Adrenal gland (tissue), 12 donors: ENCODE measurements around the gene TUBG1. TPM values are rescaled to one million over a fixed set of nuclear protein-coding genes. Genes with fewer than 3 reads are reported as not detected.
A peak's percentile ranks its signal among the peaks of the same experiment; 100 is the strongest.

Experiments
- DNase-seq, 7 donors: peaks; one replicate each; pipeline ENCODE4 v3.0.0-alpha.2; 2019 to 2020
- H3K27ac ChIP-seq, 5 donors: fragments of 200-600 bp; sonication (generic) in 4 of 5; 1 replicate in 3 of 5; 2 replicates in 2 of 5; pipeline versions ENCODE4 v1.5.1 to v1.8.0; 2016 to 2020; ENCODE audit warnings: mild to moderate bottlenecking in 1 of 5
- H3K27me3 ChIP-seq: fragments of 200-600 bp; 2 replicates; pipeline ENCODE4 v1.8.0; 2021
- H3K36me3 ChIP-seq, 2 donors: fragments of 200-600 bp; replicated peaks in 1 of 2; 1 replicate in 1 of 2; 2 replicates in 1 of 2; pipeline versions ENCODE4 v1.5.1 to v1.8.0; 2018 to 2022
- H3K4me1 ChIP-seq, 2 donors: fragments of 200-600 bp; replicated peaks in 1 of 2; 1 replicate in 1 of 2; 2 replicates in 1 of 2; pipeline versions ENCODE4 v1.5.1 to v1.8.0; 2018 to 2021
- H3K4me3 ChIP-seq, 4 donors: fragments of 200-600 bp; sonication (generic) in 3 of 4; one replicate each; pipeline ENCODE4 v1.5.1; 2016 to 2018
- H3K9me3 ChIP-seq, 3 donors: fragments of 200-600 bp; sonication (generic) in 1 of 3; replicated peaks in 1 of 3; 1 replicate in 2 of 3; 2 replicates in 1 of 3; pipeline versions ENCODE4 v1.5.1 to v1.8.0; 2016 to 2021
- CTCF ChIP-seq, 6 experiments: fragments of 450-650 bp in 4 of 6; fragments of 200-600 bp in 2 of 6; sonication (generic) in 1 of 6; IDR thresholded peaks; 1 replicate in 5 of 6; 2 replicates in 1 of 6; pipeline versions ENCODE4 v1.5.1 to v1.8.0; 2016 to 2021; ENCODE audit warnings: antibody characterized with exemption in 6 of 6, mild to moderate bottlenecking in 2 of 6, moderate library complexity in 1 of 6
- POLR2A ChIP-seq, 2 donors: fragments of 450-650 bp; IDR thresholded peaks; one replicate each; pipeline ENCODE4 v1.6.1; 2017; ENCODE audit warnings: antibody characterized with exemption in 2 of 2, mild to moderate bottlenecking in 2 of 2, moderate library complexity in 1 of 2
- WGBS, 4 donors: extraction: QIAGEN DNeasy Blood & Tissue Kit in 2 of 4; methylation state at CpG; one replicate each; pipeline versions ENCODE4 v1.1.5 to v1.1.7; 2013 to 2017; 5-methylcytosine and 5-hydroxymethylcytosine counted together
- intact Hi-C, 2 donors: fragments of 100-400 bp; cut with DNase I; formaldehyde crosslinking; loops; one replicate each; pipeline versions ENCODE4 v1.14.1 to v1.15.0; 2022 to 2023
- polyA plus RNA-seq, 3 donors: library from polyadenylated mRNA; stranded (reverse); fragments of 200-250 nt in 2 of 3; fragments of 350-450 nt in 1 of 3; fragmentation: Illumina TruSeq in 1 of 3; extraction: RNeasy Lipid Tissue Mini Kit (QIAGEN cat#74804) in 1 of 3; gene quantifications; one replicate each; pipeline ENCODE4 v1.2.3, GENCODE V29; 2013 to 2014
- total RNA-seq, 9 donors: library from RNA; depleted of rRNA in 4 of 9; stranded (reverse); fragments of >200 nt in 4 of 9; fragments of 120-200 nt in 1 of 9; fragmentation: NEBNext Ultra II Directional in 1 of 9; extraction: Animal tissue kit (Norgen Biotek cat#: 25700) in 1 of 9; gene quantifications; one replicate each; pipeline versions ENCODE4 v1.1.0 to v1.2.4, GENCODE V29; 2013 to 2023
- donor health status: healthy with polysubstance abuse.
- donor health status: Bipolar disorder and iron deficiency.
- donor health status: DM: yes; HTN: yes; CAD: no.
- donor health status: DM: no; HTN: no; CAD: no.
- donor health status: DM: no; HTN: no; CAD: no.
- donor health status: DM: yes; HTN: yes; CAD: no.

Gene TUBG1
- total and polyA plus RNA-seq, 12 donors: 22.9 to 90.0 (median 39.6) TPM

GRCh38 chr17:42564815-42565522 lies 44.5 kb upstream of the TUBG1 start:
- Histone ChIP-seq H3K27ac (no peak overlapping the region), H3K27me3 (no peaks in the 10 kb centered on the region), H3K9me3 (no peaks in the 10 kb centered on the region), H3K4me3 (no peak overlapping the region), H3K4me1 (peaks cover 35 to 43% of the 10 kb centered on the region in 2 donors), H3K36me3 (peaks cover 0 to 37% of the 10 kb centered on the region in 2 donors)
- 89 to 92% (median 90%) methylated on average over 14 to 15 of the region's 15 CpGs for WGBS, 4 donors
- TF ChIP-seq CTCF (IDR thresholded peaks at IDR 0.05): no peak
- no peak for TF ChIP-seq POLR2A (IDR thresholded peaks at IDR 0.05)
- DNase-seq: no peak
- intact Hi-C loops: no loop called here

- no peak for DNase-seq
- H3K4me1 ChIP-seq: peaks cover 35 to 43% of the 10 kb centered on the region in 2 donors
Observed at GRCh38 chr17:42565523-42566214, 43.8 kb upstream of the TUBG1 start.

GRCh38 chr17:42566215-42566882 lies 43.1 kb upstream of the TUBG1 start:
- H3K27me3 ChIP-seq: no peaks in the 10 kb centered on the region
- TF ChIP-seq POLR2A (IDR thresholded peaks at IDR 0.05): no peak
- no peak for TF ChIP-seq CTCF (IDR thresholded peaks at IDR 0.05)
- H3K9me3 ChIP-seq: no peaks in the 10 kb centered on the region
- DNase-seq: no peak
- H3K36me3 ChIP-seq: peaks cover 0 to 51% of the 10 kb centered on the region in 2 donors
- 26 to 64% (median 45%) methylated on average over 7 to 28 of the region's 28 CpGs for WGBS, 4 donors
- intact Hi-C loops: no loop called here
- peak overlapping the region in 2 of 4 donors; percentile 77 to 95 for H3K4me3 ChIP-seq
- H3K27ac ChIP-seq: peak overlapping the region; percentile 76 to 94 (median 92)
- peaks cover 34 to 41% of the 10 kb centered on the region in 2 donors for H3K4me1 ChIP-seq

More at GRCh38 chr17:42565523-42566214, 43.8 kb upstream of the TUBG1 start:
- intact Hi-C loops: no loop called here
- peak overlapping the region in 3 of 5 donors; percentile 92 to 94 (median 92) for H3K27ac ChIP-seq
- TF ChIP-seq POLR2A (IDR thresholded peaks at IDR 0.05): no peak
- no peak for TF ChIP-seq CTCF (IDR thresholded peaks at IDR 0.05)
- no peak overlapping the region for H3K4me3 ChIP-seq
- H3K9me3 ChIP-seq: no peaks in the 10 kb centered on the region
- no peaks in the 10 kb centered on the region for H3K27me3 ChIP-seq
- WGBS, 4 donors: 85 to 95% (median 89%) methylated on average over 11 to 16 of the region's 16 CpGs
- H3K36me3 ChIP-seq: peaks cover 0 to 44% of the 10 kb centered on the region in 2 donors
